Measurements from ENCODE around the gene PCYT2.

DNA sequence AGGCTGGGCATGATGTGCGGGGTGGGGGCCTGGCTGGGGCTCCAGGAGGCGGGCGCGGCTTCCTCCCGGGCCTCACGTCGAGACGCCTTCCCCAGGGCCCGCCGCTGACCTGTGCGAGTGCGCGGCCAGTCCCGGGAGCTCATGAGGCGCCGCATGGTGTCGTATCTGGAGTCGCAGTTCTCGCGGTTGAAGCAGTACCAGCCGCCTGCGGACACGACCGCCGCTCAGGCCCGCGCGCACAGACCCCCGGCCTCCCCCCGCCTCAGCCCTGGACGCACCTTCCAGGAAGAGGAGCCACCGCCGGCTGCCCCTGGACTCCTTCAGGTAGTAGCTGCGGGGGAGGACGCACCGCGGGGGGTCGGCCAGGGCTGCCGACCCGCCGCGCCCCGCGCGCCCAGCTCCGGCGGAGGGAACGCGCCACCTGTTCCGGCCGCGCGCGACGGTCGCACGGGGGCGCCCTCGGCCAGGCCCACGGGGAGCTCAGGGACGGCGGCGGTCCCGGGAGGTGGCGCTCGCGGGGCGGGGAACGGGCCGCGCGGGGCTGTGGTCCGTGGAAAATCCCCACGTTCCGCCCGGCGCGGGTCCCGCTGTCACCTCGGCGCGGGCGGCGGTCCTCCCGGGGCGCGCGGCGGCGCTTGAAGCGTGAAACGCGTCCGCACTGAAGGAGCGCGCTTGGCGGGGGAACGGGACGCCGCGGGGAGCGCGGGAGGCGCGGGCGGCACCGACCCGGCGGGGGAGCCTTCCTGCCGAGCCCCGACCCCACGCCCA, 48.3 kb upstream of the PCYT2 start:
- TF ChIP-seq, protein P1, sequence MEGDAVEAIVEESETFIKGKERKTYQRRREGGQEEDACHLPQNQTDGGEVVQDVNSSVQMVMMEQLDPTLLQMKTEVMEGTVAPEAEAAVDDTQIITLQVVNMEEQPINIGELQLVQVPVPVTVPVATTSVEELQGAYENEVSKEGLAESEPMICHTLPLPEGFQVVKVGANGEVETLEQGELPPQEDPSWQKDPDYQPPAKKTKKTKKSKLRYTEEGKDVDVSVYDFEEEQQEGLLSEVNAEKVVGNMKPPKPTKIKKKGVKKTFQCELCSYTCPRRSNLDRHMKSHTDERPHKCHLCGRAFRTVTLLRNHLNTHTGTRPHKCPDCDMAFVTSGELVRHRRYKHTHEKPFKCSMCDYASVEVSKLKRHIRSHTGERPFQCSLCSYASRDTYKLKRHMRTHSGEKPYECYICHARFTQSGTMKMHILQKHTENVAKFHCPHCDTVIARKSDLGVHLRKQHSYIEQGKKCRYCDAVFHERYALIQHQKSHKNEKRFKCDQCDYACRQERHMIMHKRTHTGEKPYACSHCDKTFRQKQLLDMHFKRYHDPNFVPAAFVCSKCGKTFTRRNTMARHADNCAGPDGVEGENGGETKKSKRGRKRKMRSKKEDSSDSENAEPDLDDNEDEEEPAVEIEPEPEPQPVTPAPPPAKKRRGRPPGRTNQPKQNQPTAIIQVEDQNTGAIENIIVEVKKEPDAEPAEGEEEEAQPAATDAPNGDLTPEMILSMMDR (conservative IDR thresholded peaks at IDR 0.05) = peak; percentile 99
- no peak for TF ChIP-seq ZFX (IDR thresholded peaks at IDR 0.05)
